Transverse colon (tissue), 4 donors: ENCODE results near the gene RASGRP1.

ENCODE experiments used
- POLR2AphosphoS5 ChIP-seq, 3 donors: sonication (generic); formaldehyde crosslinking; IDR thresholded peaks; one replicate each; pipeline ENCODE4 v1.6.1; 2016; ENCODE audit warnings: antibody characterized with exemption in 3 of 3
- TF ChIP-seq, protein P1 (sequence below), 5 experiments: fragments of 200-600 bp in 3 of 5; fragments of 450-650 bp in 2 of 5; sonication (generic) in 3 of 5; IDR thresholded peaks; 1 replicate in 2 of 5; 2 replicates in 3 of 5; pipeline ENCODE4 v1.5.1; 2016 to 2017; ENCODE audit warnings: antibody characterized with exemption in 5 of 5, inconsistent platforms in 3 of 5, mild to moderate bottlenecking in 2 of 5, moderate library complexity in 1 of 5

DNA sequence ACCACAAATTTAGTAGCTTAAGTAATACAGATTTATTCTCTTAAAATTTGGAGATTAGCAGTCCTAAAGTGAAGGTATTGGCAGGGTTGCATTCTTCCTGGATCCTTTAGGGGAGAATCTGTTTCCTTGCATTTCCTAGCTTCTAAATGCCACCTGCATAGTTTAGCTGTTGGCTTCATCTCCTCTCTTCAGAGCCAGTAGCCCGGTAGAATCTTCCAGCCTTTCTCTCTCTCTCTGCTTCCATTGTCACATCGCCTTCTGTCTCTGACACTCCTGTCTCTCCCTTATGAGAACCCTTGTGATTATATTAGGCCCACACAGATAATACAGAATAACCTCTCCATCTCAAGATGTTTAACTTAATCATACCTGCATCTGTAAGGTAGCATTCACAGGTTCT lies 89.3 kb downstream of the RASGRP1 start:
- TF ChIP-seq POLR2AphosphoS5 (IDR thresholded peaks at IDR 0.05) = no peak
- TF ChIP-seq, protein P1, sequence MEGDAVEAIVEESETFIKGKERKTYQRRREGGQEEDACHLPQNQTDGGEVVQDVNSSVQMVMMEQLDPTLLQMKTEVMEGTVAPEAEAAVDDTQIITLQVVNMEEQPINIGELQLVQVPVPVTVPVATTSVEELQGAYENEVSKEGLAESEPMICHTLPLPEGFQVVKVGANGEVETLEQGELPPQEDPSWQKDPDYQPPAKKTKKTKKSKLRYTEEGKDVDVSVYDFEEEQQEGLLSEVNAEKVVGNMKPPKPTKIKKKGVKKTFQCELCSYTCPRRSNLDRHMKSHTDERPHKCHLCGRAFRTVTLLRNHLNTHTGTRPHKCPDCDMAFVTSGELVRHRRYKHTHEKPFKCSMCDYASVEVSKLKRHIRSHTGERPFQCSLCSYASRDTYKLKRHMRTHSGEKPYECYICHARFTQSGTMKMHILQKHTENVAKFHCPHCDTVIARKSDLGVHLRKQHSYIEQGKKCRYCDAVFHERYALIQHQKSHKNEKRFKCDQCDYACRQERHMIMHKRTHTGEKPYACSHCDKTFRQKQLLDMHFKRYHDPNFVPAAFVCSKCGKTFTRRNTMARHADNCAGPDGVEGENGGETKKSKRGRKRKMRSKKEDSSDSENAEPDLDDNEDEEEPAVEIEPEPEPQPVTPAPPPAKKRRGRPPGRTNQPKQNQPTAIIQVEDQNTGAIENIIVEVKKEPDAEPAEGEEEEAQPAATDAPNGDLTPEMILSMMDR (IDR thresholded peaks at IDR 0.05) = no peak
